HT-29 (cell line): ENCODE results near the gene EEF1A2. TPM values are rescaled to one million over a fixed set of nuclear protein-coding genes. Genes with fewer than 3 reads are reported as not detected.

ENCODE experiments used
- DNase-seq: peaks from one replicate; pipeline ENCODE4 v3.0.0-alpha.2; 2015; ENCODE audit warnings: low spot score
- total RNA-seq: library from RNA; depleted of rRNA; stranded (reverse); fragments of >200 nt; shearing (Covaris generic); gene quantifications from 2 replicates; pipeline ENCODE4 v1.2.3, GENCODE V29; 2014

The EEF1A2 gene
- total RNA-seq, 1 experiment from 2014 or later = 38.0 TPM

DNA sequence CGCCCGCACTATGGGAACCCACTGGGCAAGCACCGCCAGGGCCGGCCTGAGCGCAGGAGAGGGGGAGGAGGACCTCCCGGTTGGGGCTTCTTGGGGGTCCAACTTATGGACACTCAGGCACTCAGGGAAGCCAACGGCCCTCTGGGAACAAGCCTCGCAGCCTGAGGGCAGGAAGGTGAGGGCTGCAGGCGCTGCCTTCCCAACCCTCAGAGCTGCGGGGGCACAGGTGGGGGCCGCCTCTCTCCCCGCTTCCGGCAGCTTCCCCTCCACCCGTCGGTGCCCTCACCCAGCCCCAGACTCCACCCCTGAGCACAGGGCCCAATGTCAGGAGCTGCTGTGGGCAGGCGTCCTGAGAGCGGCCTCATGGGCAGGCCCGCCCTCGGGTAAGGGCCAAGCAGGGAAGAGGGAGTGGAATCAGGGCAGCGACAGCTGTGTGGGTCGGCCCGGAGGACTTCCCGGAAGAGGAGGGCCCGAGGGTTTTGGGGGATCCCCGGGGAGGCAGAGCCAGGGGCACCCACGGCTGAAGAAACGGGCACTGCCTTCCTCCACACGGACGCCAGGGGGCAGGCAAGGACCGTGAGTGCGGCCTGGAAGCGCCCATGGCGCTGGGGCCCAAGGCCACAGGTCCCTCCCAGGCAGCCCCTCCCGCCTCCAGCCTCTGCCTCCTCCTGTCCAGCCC is 38.8 kb upstream of the EEF1A2 start:
- peak; percentile 100 for DNase-seq

DNA sequence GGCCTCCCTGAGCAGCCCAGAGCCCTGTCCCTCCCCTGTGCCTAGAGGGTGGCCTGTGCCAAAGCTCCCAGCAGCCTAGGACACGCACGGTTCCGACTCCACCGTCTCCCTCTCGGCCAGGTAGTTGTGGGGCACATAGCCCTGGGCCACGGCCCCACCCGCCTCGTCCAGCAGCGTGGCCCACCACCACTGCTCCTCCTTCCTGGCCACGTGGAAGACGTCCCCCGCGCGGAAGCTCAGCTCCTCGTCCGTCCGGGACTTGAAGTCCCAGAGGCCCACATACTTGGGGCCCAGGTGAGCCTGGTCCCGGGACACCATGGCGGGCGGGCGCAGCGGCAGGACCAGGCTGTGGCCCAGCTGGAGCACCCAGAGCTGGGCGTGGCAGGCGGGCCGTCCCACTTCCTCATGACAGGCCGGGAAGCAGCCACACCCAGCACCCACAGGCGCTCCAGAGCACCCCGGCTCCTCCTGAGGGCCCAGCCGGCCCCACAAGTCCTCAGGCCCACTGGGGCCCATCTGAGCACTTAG is 38.2 kb upstream of the EEF1A2 start, which contains the start of gene PTK6:
Gene PTK6, minus strand, starts transcription at position 380 of the 528 bp plus-strand sequence. Its CDS starts 62 bp downstream, at position 318.
- DNase-seq = peak; percentile 89

DNA sequence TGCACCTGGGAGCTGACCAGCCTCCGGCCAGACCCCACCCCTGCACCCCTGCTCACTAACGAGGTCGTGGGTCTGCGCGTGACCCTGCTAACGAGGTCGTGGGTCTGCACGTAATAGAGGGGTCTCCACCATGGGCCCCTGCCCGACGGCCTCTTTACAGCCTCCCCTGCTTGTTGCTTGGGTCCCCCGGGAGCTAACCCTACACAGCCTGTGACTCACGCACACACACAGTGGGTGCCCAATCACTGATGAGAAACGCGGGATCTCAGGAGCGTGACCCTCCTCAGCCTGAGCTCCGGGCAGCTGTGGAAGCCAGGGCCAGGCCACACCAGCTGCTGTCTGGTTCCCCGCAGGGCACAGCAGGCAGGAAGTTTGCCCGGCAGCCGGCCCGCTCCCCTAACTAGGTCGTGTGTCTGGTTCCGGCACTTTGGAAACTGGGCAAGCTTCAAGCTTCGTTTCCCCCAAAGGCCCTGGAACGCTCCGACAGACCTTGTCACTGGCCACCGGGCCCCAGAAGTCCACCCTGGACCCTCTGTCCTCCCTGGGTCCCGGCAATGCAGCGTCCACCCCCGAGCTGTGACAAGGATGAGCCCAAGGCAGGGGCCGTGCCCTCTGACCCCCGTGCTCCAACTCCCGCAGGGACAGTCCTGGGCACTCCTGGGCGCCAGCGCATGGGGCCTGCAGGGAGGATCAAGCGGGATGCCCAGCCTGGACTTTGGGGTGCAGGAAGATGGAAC is 37.5 kb upstream of the EEF1A2 start:
- peak; percentile 79 for DNase-seq

DNA sequence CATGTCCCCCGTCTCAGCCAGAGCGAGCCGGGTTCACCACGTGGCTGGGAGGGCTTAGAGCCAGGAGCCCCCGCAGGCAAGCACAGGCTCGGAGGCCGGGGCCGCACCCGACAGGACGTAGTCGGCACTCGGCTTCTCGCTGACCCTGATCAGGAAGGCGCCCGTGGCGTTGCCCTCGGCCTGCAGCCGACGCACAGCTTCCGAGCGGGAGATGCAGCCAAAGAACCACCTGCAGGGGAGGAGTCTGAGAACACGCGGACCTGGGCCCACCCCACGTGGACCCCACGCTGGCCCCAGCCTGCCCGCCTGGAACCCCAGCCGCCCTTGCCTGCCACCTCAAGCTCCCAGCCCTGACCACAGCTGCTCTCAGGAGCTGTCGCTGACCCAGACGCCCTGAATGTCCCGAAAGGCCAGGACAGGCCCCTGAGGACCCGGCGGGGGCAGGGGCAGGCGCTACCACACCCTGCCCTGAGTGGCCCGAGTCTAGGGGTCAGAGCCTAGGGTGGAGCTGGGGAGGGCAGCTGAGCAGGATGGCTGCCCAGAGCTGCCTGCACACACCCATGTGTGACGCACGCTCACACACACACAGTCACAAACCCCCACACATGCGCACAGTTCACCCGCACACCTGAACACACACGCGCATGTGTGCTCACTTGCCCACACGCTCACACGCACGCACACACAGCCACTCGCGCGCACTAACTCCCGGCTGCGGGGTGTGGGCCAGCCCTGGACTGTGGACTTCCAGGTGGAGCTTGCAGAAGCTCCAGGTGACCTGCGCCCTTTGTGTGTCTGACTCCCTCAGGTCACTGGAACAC is 36.2 kb upstream of the EEF1A2 start:
- DNase-seq = peak; percentile 89

DNA sequence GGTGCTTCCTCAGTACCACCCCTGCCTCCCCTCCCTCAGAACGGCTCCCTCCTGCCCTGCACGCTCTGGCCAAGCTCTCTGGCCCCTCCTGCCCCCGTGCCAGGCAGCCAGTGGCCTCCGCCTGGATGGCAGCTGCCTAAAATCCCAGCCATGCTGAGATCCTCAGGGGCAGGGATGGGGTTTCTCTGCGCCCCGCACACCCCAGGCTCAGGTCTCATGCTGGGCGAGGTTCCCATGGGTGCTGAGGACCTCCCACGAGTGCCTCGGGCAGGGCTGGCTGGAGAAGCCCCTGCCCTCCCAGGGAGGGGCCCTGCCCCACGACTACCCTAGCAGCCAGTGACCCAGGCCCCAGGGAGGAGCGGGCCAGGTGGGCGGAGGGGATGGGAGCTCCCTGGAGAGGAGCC is 35.5 kb upstream of the EEF1A2 start:
- no peak for DNase-seq

DNA sequence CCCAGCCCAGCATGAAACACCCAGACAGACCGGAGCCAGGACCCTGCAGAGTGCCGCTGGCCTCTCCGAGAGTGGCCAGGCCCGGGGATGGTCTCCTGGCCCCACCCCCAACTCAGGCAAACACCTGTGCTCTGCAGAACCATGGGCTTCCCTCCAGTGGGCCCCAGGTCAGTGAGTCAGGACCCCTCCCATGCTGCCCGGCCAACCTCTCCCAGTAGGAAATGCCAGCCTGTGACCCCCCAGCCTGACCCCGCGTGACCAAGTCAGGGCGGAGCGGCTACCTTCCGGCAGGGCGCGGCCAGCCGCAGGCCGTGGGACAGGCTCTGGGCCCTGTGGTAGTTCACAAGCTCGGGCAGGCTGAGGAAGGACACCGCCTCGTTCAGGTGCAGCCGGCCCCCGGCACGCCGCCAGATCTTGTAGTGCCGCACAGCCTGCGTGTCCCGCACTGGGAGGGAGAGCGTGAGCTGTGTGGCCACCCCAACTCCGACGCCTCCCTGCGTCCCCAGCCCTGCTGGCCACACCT is 35.0 kb upstream of the EEF1A2 start:
- peak; percentile 97 for DNase-seq

DNA sequence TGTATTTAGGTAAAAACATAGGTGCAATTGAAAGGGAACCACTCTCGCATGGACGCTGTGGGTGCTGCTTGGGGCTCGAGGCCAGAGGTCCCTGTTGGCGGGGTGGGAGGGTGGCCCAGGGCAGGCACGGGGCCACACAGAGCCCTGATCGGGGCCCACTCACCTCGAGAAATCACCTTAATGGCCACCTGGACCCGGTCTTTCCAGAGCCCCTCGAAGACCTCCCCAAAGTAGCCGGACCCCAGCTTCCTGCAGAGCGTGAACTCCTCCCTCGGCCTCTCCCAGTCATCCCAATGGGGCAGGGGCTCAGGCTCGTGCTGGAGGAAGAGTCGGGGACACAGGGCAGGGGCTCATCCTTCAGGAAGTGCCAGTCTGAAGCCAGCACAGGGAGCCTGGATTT is 34.5 kb upstream of the EEF1A2 start:
- DNase-seq = no peak

DNA sequence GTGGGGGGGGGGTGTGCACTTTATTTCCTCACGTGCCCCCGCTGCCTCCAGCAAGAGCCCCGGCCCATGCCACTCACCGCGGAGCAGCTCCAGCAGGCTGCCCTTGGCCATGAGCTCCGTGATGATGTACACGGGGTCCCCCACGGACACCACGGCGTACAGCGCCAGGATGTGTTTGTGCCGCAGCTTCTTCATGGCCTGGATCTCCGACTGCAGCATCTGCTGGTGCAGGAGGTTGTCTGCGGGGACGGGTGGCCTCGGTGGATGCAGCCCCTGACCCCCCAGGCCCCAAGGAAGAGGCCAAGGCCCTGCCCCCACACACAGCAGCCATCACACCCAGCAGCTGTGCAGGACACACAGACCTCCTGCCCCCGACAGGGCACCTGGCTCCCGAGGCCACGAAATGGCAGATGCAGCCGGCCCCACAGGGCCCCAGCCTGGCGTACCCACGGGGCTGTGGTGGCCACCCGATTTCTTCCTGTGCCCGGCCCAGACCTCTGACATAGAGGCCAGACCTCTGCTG is 33.6 kb upstream of the EEF1A2 start:
- DNase-seq = no peak

DNA sequence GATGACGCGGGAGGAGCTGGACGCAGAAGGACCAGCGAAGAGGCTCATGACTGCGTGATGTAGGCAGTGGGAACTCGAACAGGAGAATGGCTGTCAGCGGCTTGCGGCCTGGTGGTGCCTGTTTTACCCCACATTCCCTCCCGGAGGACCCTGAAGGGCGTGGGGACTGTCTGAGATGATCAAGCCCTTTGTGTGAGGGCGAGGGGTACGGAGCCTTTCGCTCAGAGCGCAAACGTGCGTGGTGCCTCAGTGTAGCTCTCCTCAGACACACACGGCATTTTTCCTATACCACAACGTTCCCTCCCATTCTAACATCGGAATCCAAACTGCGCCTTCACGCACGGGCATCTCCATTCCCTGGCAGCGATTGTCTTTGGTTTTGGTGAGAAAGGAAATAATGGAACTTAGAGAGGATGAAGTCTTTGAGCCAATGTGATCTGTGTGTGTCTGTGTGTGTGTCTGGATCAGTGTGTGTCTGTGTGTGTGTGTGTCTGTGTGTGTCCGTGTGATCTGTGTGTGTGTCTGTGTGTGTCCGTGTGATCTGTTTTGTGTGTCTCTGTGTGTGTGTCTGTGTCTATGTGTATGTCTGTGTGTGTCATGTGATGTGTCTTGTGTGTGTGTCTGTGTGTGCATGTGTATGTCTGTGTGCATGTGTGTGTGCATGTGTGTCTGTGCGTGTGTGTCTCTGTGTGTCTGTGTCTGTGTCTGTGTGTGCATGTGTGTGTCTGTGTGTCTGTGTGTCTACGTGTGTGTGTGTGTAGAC is 33.0 kb upstream of the EEF1A2 start:
- no peak for DNase-seq

DNA sequence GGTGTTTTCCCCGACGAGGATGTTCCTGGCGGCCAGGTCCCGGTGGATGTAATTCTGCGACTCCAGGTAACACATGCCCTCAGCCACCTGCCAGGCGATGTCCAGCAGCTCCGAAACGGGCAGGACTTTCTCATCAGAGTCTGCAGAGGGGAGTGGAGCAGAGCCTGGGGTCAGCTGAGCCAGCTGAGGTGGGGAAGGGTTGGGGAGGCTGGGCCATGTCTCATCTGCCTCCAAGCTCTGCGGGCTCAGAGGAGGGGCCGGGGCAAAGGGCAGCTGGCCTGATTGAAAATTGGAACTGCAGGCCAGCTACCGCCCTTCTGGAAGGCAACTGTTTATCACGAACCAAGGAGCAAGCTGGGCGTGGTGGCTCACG is 31.9 kb upstream of the EEF1A2 start:
- no peak for DNase-seq

DNA sequence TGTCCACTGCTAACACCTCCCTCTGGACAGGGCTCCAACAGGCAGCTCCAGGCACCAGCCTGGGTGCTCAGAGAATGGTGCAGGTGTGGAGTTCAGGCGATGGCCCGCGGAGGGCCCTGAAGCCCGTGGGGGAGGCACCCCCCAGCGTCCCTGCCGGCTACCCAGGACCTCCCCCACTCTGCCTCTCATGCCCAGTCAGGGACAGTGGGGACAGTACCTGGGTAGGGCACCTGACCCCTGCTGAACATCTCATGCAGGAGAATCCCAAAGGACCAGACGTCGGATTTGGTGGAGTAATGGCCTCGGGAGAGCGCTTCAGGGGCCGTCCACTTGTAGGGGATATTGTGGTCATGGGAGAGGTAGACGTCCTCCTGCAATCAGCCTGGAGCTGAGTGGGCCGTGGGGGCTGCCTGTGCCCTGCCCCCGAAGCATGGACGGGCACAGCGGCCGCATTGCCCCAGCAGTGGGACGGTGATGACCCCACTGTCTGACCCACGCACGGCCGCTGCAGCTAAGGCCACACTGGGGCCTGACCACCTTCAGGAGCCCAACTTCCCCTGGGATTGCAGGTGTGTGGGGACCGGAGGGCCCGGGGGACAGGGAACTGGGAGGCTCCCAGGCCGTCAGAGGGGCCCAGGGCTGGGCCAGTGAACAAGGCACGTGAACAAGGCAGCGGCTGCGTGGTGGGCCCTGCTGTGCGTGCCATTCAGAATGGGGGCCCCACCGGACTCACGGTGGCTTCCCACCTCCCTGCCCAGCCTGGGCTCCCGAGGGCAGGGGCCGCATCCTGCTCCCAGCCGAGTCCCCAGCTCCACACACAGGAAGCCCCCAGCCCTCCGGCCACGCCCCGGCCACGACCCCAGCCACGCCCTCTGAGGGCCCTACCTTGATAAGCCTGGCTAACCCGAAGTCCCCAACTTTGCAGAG is 31.2 kb upstream of the EEF1A2 start:
- no peak for DNase-seq

DNA sequence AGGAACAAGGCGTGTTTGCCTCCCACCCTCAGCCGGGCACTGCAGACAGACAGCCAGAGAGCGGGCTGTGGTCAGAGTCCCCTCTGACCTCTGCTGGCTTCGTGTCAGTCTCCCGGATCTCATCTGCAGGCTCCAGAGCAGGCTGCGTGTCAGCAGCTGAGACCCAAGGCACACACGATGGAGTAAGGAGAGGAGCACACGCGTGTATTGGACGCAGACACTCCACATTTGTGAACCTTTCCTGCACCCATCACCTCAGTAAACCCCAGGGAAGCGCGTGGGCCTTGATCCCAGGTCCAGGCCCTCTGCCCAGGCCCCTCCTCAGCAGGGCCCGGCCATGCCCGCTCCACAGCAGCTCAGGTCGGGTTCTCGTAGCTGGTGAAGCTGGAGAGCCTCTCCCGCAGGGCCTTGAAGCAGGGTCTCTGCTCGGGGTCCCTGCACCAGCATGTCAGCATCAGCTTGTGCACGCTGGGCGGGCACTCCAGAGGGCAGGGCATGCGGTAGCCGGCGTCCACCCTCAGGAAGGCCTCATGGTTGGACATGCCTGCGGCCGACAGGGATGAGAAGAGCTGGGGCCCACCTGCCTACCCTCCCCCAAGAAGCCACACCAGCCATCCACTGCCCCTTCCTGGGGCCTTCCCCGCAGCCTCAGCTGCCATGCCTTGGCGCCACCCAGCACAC is 30.4 kb upstream of the EEF1A2 start:
- no peak for DNase-seq

DNA sequence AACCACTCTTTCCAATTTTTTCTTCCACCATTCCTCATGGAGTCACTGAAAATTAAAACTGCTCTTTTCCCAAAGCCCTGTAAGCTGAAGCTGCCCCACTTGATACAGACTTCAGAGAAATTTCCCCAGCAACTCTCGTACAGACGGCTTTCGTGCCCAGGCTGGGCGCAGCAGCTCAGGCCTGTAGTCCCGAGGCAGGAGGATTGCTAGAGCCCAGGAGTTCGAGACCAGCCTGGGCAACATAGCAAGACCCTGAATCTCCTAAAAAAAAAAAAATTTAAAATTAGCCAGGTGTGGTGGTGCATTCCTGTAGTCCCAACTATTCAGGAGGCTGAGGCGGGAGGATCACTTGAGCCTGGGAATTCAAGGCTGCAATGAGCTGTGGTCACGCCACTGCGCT is 28.3 kb upstream of the EEF1A2 start:
- no peak for DNase-seq

DNA sequence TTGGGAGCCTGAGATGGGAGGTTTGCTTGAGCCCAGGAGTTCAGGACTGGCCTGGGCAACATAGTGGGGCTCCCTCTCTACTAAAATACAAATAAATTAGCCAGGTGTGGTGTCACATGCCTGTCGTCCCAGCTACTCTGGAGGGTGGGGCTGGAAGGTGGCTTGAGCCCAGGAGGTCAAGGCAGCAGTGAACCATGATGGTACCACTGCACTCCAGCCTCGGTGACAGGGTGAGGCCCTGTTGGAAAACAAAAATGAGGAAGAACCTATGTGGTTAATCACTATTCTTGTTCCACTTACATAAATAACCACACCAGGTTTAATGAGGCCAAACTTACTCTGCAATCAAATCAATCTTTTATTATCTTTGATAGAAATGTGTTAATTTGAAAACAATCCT is 27.1 kb upstream of the EEF1A2 start:
- peak; percentile 55 for DNase-seq

DNA sequence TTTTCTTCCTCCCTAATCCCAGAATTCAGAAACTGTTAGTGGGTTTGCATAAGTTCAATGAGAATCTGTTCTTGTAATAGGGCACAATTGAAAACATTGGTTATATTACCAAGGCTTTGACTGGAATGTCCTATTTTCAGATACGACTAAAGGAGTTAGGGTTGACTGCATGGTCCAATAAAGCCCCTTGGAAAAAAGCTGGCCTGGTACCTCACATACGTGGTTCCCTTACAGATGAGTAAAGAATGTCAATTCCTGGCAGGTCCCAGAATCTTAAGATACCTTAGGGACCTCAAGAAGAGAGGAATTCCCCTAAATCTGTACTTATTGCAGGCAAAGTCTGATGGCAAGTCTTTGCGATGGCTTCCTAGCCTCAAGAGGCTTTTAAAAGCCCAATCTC is 26.3 kb upstream of the EEF1A2 start:
- peak; percentile 50 for DNase-seq

DNA sequence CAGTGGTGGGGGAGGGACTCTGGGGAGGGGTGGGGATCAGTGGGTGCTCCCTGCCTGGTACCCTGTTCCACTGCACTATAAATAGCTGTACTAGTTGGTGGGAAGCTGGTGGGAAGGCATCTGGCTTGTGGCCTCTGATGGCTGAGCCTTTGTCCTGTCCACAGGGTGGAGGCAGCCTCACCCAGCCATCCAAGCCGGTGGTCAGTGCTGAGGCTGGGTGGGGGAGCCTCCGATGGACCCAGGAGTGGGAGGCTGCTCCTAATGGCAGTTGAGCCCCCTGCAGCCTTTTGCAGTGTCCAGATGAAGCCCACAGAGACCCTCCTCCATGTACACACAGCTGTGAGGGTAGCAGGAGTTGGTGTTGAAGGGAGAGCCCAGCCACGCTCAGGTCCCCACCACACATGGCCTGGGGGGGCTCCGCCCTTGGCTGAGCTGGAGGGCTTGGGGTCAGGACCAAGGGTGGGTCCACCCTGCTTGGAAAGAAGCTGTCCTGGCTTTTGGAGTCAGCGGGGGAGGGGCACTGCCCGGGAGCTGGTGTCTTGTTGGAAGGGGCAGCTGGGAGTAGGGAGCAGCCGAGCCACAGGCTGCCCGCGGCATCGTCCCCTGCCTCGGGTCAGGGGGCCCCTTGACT is 24.2 kb upstream of the EEF1A2 start:
- DNase-seq = no peak

DNA sequence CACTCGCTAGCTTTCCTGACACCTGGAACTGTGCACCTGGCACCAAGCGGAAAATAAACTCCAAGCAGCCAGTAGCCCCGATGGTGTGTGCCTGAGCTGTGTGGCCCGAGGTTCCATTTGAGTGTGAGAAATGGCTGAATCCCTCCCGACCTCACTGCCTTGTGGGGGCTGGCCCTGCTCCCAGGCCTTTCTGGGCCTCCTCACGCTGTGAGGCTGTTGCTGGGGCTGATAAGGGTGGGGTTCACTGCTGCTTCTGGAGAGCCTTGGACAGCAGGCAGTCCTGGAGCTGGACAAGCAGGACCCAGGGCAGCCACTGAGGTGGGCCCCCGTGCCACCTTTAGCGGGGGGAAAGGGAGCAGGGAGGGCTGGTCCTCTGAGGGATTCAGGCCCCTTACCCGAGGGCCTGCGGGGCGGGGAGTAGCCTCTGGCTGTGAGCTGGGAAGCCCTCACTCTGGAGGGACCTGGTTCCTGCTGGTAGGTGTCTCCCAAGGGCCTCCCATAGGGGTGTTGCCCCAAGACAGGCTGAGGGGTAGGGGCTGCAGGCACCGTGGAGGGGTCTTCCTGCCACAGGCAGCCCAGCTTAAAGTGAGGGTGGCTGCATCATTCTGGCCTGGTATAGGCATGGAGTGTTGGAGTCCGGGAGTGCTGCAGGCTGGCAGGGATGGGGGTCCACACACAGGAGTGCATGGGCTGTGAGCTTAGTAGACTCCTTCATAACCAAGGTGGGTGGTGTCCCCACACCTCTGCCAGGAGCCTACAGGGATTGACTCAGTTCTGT is 23.4 kb upstream of the EEF1A2 start:
- no peak for DNase-seq

DNA sequence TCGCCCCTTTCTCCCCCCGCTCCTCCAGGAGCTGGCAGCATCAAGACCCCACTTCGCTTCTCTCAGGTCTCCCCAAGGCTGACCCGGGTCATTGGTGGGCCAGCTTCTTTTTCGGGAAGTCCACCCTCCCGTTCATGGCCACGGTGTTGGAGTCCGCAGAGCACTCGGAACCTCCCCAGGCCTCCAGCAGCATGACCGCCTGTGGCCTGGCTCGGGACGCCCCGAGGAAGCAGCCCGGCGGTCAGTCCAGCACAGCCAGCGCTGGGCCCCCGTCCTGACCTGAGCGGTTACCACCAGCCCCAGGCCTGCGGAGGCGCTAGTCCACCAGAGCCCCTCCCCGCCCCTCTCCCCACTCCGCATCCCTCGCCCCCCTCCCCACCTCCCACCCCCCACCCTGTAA is 22.7 kb upstream of the EEF1A2 start:
- no peak for DNase-seq
